NCI-H2196 treated with DMSO at 0.1 percent for 48 hours (cell line): ENCODE data around the gene ZNF586.
A peak's percentile ranks its signal among the peaks of the same experiment; 100 is the strongest.
"Not testable (repeated sequence)": the region's sequence is repeated elsewhere in the genome, so short reads cannot be mapped to it uniquely, and the experiment has no call there.

Experiments
- DNase-seq: peaks from one replicate; lab custom pipeline; 2025; ENCODE audit not compliant: unreplicated experiment; lab: John Stamatoyannopoulos, UW

ZNF586 gene

DNA sequence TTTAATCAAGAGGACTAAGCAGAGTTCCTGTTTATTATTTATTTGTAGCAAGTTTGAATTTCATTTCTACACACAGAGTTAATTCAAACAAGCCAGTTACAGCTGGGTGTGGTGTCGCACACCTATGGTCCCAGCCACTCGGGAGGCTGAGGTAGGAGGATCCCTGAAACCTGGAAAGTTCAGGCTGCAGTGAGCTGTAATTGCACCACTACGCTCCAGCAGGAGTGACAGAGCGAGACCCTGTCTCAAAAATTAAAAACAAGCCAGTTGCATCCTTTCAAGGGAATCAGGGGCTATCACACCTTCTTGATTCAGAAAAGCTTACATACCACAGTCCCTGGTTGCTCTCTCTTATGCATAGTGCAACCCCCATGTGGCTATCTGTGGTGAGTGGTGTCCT is 19.8 kb downstream of the ZNF586 start:
- no peak for DNase-seq

DNA sequence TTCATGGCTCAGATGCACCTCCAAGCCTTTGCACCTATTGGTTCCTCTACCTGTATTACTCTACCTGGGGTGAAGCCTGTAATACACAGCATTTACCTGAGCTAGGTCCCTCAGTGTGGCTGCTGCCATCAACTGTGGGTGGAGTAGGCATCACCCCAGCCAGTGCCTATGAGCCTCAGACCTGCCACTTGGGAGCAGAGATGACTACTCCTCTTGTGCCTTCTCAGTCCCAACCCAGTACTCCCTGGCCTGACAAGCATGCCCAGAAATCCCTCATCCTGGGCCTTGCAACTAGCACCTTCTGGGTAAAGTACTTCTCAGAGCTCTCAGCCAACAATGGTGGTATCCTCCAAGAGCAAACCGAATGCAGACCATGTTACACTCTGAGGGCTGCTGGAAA is 27.1 kb downstream of the ZNF586 start:
- not testable (repeated sequence) for DNase-seq

DNA sequence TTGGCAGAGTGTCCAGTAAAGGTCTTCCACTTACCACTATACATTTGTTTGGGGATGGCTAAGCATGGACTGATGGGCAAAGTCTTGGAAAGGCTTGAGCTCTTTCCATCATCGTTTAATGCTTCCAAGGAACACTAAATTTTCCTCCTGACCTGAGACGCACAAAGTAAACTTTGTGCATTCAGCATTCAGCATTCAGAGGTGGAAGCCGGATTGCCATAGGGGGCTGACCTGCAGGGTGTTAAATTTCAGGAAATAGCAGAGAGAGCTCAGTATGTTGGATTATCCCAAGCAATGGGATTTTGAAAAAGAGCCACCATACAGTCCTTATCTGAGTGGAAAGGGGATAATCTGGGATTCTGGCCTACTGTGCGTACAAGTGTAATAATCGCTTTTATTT is 31.2 kb downstream of the ZNF586 start:
- no peak for DNase-seq

DNA sequence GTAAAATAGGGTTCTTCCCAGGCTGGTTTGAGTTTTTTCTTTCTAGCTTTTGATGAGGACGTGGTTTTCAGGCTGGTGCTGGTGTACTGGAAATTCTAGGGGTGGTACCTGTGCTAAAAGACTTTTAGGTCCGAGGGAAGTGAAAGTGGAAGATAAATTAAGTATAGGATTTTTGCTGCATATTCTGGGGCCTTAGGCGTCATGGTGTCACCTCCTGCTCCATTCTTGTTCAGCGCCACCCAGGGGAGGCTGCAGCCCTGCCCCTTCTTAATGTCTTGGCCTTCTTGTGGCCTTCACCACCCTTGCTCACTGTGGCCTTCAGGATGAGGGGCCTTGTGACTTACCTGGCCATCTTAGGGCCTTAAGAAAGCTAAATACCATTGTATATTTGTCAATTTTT is 32.8 kb downstream of the ZNF586 start:
- no peak for DNase-seq

DNA sequence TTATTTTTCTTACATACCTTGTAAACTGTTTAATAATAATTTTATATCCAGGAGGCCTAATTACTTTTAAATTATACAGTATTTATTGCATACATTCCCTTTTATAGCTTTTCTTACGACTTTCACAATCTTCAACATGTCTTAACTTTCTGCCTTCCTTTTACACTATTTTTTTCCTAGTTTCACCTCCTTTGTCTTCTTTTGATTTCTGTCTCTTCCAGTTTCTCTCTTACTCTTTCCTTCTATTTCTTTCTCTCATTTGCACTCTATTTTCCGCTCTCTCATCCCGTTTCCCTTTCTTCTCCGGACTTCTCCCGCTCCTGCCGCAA is 33.8 kb downstream of the ZNF586 start:
- no peak for DNase-seq

DNA sequence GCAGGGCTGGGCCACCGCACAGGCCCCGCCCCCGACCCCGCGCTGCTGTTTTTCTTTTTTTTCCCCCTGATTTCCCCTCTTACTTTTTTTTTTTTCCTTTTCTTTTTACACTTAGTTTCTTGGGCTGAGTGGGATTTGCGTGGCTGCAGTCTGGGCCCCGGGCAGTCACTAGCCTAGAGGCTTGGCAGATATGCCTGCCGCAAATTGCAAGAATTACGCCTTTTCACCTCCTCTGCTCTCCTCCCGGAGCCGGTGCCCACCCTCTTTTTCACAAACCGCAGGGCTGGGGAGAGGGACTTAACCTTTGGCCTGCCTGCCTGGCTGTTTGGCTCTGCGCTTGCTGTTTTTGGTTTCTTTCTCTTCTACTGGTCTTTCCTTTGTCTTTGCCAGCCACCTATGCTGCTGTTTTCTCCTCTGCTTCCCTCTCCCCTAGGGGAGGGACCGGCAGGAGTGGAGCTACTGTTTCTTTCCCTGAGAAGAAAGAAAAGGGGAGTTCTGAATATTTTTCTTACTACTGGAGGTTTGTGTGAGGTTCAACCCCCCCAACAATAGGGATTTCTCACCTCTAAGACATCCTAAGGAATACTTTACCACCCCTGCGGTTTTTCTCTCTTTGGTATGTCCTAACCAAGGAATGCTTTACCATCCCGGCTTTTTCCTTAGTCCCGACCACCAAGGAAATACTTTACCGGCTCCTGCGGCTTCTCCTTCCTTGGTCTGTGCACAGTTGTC is 34.3 kb downstream of the ZNF586 start:
- DNase-seq = no peak

DNA sequence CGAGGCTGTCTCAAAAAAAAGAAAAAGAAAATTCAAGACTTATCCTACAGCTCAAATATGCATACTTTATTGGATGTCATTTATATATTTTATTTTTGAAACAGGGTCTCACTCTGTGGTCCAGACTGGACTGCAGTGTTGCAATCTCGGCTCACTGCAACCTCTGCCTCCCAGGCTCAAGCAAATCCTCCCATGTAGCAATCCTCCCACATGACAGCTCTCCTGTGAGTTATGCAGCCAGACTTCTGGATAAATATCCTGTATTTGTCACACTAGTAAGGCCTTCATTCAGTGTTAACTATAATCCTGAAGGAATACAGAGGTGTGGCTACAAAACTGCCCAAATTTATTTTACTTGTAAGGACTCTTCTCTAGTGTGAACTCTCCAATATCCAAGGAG is 38.1 kb downstream of the ZNF586 start:
- DNase-seq = no peak

DNA sequence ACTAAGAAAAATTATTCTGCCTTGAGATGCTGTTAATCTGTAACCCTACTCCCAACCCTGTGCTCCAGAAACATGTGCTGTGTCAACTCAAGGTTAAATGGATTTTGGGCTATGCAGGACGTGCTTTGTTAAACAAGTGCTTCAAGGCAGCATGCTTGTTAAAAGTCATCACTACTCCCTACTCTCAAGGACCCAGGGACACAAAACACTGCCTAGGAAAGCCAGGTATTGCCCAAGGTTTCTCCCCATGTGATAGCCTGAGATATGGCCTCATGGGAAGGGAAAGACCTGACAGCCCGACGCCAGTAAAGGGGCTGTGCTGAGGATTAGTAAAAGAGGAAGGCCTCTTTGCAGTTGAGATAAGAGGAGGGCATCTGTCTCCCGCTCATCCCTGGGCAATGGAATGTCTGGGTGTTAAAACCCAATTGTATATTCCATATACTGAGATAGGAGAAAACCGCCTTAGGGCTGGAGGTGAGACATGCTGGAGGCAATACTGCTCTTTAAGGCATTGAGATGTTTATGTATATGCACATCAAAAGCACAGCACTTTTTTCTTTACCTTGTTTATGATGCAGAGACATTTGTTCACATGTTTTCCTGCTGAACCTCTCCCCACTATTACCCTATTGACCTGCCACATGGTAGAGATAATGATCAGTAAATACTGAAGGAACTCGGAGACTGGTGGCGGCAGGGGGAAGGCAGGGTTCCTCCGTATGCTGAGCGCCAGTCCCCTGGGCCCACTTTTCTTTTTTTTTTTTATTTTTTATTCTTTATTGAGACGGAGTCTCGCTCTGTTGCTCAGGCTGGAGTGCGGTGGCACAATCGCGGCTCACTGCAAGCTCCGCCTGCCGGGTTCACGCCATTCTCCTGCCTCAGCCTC is 41.2 kb downstream of the ZNF586 start:
- DNase-seq = not testable (repeated sequence)

DNA sequence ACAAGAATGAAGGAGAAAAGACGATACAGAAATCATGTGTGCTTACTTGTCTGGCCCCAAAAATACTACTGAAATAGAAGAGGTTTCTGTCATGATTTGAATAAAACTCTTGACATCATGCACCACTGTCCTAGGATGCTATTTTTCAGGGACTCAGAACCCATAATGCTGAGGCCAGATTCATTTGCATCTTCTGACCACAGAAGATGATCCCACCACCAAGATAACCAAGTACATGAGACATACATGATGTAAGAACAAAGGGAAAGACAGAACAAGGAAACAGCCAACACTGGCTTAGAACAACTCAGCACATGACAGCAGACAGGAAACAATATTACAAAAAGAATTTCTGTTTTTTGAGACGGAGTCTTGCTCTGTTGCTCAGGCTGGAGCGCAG is 42.8 kb downstream of the ZNF586 start:
- DNase-seq = no peak

DNA sequence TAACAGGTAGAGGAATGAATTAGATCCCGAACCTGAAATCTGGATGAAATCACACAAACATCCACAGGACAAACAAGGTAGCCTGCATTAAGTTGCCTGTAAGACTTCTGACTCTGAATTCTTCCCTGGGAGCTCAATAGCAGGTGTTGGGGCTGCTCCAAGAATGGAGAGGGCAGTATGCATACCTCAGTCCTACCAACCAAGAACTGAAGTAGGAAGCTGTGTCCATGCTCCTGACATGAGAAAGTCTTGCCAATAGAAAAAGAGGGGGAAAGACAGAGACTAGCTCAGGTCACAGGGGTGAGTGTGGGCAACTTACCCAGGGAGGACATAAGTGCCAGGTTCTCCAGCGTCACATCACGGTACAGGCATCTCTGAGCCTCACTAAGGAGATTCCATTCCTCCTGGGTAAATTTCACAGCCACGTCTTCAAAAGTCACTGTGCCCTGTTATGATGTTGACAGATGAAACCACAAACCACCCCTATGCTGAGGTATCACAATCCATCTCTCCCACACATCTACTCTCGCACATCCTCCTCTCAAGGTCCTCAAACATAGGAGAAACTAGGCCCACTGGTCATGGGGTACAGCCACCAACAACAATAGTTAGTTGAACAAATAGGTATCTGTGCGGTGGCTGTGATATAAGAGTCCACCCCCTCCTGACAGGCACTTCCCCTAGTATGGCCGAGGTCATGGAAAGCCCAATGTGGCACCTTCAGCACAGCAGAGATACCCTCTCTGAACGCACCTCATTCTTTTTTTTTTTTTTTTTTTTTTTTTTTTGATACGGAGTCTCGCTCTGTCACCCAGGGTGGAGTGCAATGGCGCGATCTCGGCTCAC is 43.7 kb downstream of the ZNF586 start:
- not testable (repeated sequence) for DNase-seq

DNA sequence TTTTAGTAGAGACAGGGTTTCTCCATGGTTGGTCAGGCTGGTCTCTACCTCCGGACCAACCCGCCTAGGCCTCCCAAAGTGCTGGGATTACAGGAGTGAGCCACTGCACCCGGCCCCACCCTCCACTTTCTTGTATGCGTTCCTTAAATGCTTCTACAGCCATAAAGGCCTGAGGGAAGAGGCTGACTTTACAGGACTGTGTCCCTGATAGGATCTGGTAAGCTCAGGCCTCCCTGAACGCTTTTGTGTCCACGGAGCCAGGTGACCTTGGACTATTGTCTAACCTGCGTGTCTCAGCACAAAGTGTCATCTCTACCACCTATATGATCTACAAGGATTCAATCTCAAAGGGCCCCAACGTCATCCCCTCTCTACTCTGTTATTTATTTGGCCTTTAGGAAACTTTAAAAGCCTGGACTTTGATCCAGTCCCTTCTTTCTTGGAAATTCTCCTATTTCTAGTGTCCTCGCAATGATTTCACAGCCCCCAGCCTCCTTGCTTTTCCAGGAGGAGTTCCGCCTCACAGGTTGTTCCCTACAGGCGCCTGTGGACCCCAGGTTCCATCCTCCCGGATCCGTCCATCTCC is 44.5 kb downstream of the ZNF586 start:
- no peak for DNase-seq

DNA sequence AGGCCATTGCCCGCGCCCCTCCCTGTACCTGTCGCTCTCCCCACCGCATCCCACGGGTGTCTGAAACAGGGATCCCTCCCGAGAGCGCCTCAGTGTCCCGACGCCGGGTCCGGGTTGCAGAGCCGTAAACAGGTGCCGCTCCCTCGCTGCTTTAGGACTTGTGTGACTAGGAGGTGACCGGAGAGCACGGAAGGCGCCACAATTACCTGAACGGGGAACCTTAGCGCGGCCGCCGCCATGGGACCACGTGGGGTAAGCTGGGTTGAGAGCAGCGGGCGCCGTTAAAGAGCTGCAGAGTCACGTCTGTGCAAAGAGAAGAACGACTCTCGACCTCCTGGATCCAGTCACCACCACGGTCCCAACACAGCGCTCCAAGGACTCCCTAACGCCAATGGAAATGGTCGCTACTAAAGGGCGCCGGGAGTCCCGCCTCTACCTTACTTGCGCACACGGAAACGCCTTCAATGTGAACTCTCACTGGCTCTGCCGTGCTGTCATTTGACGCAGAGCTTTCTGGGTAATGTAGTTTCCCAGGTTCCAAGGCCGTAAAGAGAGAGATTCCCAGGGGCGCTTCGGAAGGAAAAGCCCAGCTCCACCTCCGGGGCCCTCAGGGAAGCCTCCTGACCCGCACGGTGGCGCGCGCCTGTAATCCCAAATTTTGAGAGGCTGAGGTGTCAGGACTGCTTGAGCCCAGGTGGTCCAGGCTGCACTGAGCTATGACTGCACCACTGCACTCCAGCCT is 45.2 kb downstream of the ZNF586 start, which contains the start of gene ZNF552:
ZNF552 (minus strand) TSS at position 409 of the 742 bp plus-strand sequence; CDS start at position 239, 170 bp downstream.
- DNase-seq = peak; percentile 98

DNA sequence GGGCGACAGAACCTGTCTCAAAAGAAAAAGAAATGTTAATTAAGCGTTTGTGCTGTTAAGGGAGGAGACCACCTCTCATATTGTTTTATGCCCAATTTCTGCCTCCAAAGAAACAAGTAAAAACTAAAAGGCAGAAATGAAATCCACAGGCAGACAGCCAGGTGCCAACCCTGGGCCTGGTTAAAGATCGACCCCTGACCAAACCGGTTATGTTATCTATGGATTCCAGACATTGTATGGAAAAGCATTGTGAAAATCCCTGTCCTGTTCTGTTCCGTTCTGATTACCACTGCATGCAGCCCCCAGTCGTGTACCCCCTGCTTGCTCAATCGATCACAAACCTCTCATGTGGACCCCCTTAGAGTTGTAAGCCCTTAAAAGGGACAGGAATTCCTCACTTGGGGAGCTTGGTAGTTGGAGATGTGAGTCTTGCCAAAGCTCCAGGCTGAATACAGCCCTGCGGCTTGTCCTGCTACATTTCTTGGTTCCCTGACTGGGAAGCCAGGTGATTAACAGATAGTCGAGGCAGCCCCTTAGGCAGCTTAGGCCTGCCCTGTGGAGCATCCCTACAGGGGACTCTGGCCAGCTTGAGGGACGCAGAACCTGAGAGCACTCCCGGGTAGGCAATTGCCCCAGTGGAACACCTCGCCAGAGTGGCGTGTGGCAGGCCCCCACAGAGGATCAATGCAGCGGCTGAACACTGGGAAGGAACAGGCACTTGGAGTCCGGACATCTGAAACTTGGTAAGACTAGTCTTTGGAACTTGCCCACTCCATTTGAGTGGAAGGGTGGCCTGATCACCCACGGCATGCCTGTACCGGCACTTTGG is 46.0 kb downstream of the ZNF586 start:
- no peak for DNase-seq

DNA sequence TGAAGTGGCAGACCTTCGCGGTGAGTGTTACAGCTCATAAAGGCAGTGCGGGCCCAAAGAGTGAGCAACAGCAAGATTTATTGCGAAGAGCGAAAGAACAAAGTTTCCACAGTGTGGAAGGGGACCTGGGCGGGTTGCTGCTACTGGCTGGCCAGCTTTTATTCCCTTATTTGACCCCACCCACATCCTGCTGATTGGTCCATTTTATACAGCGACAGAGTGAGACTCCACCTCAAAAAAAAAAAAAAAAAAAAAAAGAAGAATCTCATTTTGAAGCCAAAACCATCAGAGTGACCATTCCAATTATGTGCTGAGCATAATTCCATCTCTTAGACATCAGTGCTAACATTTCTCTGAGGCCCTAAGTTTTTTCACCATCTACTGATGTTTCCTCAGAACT is 47.2 kb downstream of the ZNF586 start:
- no peak for DNase-seq

DNA sequence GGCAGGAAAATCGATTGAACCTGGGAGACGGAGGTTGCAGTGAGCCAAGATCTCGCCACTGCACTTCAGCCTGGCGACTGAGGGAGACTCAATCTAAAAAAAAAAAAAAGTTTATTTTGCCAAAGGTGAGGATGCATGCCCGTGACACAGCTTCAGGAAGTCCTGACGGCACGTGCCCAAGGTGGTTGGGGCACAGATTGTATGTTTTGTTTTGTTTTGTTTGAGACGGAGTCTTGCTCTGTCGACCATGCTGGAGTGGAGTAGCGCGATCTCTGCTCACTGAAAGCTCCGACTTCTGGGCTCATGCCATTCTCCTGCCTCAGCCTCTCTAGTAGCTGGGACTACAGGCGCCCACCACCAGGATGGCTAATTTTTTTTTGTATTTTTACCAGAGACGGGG is 48.5 kb downstream of the ZNF586 start:
- no peak for DNase-seq

DNA sequence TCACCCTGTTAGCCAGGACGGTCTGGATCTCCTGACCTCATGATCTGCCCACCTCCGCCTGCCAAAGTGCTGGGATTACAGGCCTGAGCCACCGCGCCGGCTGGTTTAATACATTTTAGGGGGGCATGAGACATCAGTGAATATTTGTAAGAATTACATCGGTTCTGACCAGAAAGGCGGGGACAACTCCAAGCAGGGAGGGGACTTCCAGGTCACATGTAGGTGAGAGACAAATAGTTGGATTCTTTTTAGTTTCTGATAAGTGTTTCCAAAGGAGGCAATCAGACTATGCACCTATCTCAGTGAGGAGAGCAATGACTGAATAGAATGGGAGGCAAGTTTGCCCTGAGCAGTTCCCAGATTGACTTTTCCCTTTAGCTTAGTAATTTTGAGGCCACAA is 48.9 kb downstream of the ZNF586 start:
- DNase-seq = no peak

DNA sequence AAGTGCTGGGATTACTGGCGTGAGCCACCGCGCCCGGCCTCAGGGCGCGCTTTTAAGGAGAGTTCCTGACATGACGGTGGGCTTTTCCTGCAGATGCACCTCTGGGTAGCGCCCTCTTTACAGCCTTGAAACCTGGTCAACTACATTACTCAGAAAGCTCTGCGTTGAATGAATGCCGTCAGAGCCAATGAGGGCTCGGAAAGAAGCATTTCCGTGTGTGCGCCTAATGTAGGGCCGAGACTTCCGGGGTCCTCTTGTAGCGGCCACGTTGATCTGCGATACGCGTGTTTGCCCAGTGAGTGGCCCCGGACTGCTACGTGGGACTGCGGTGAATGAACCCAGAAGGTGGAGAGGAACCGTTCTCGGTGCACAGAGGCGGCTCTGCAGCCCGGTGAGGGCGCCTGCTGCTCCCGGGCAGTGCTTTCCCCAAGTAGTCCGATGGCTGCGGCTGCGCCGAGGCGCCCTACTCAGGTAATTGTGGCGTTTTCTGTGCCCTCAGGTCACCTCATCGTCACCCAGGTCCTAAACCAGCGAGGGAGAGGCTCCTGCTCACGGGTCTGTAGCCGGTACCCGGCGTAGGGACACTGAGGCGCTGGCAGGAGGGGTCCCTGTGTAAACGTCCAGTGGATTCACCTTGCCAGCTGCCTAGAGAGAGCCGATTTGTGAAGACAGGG is 50.1 kb downstream of the ZNF586 start:
- peak; percentile 86 for DNase-seq

DNA sequence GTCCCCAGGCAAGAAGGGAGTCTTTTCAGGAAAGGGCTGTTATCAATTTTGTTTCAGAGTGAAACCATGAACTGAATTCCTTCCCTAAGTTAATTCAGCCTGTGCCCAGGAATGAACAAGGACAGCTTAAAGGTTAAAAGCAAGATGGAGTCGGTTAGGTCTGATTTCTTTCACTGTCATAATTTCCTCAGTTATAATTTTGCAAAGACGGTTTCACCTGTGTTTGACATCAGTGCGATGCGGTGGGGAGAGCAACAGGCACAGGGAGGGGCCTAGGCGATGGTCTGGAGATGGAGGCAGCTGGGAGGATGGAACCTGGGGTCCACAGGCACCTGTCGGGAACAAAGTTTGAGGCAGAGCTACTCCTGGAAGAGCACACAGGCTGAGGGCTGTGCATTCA is 51.1 kb downstream of the ZNF586 start:
- no peak for DNase-seq

DNA sequence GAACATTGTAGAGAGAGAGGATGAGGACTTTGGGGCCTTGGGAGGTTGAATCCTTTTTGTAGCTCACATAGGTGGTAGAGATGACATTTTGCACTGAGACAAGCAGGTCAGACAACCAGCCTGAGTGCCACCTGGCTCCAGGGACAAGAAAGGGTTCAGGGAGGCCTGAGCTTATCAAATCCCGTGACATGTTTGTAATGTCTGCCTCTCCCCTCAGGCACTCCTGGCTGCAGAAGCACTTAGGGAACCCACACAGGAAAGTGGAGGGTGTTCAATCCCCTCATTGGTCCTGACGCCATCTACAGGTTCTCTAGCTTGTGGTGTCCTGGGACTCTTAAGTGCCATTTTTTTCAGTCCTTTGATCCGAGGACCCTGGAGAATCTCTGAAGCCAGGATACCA is 51.6 kb downstream of the ZNF586 start:
- not testable (repeated sequence) for DNase-seq
